ENCODE measurements around the gene ATAD3C. TPM values are rescaled to one million over a fixed set of nuclear protein-coding genes. Genes with fewer than 3 reads are reported as not detected.

The ATAD3C gene
- total RNA-seq, 1 donor from 2014 or later: 1.8 TPM

GRCh38 chr1:1487701-1488100, 38.2 kb downstream of the ATAD3C start:
- H3K27ac Mint-ChIP-seq (ENCODE audit: unreplicated experiment): no peak overlapping the region
- Histone ChIP-seq H3K27ac (ENCODE audit: low read depth, low read length) (no peak overlapping the region), H3K4me1 (ENCODE audit: insufficient read depth, low read length) (no peaks in the 10 kb centered on the region), H2AFZ (ENCODE audit: low read depth, low read length) (no peak overlapping the region), H3K4me2 (ENCODE audit: low read length) (no peak overlapping the region), H3K27me3 (ENCODE audit: insufficient read depth, low read length) (no peaks in the 10 kb centered on the region), H3K9me3 (ENCODE audit: insufficient read depth, low read depth, low read length) (no peaks in the 10 kb centered on the region), H3K79me2 (ENCODE audit: insufficient read depth, low read length) (peaks cover 19% of the 10 kb centered on the region), H3K4me3 (ENCODE audit: insufficient read depth, low read depth, low read length) (no peak overlapping the region), H4K20me1 (ENCODE audit: insufficient read depth, low read length) (peaks cover 17% of the 10 kb centered on the region), H3K9ac (ENCODE audit: low read length) (no peak overlapping the region), H3K36me3 (ENCODE audit: insufficient read depth, low read length) (peaks cover 22% of the 10 kb centered on the region)
- H3K4me1 Mint-ChIP-seq (ENCODE audit: low read depth, unreplicated experiment): no peaks in the 10 kb centered on the region
- no peak for TF ChIP-seq CTCF (IDR thresholded peaks at IDR 0.05; ENCODE audit: insufficient read depth, low read depth, low read length)
- TF ChIP-seq EZH2 (IDR thresholded peaks at IDR 0.05; ENCODE audit: insufficient read depth, low read length): no peak
- no peaks in the 10 kb centered on the region for H3K9me3 Mint-ChIP-seq (ENCODE audit: unreplicated experiment)
- DNase-seq (ENCODE audit: low read depth): no peak
- peaks cover 17% of the 10 kb centered on the region for H3K36me3 Mint-ChIP-seq (ENCODE audit: low read depth, unreplicated experiment)
- FAIRE-seq: no peak
- H3K27me3 Mint-ChIP-seq (ENCODE audit: low read depth, unreplicated experiment): no peaks in the 10 kb centered on the region
- H3K4me3 Mint-ChIP-seq (ENCODE audit: unreplicated experiment): no peak overlapping the region

DNA sequence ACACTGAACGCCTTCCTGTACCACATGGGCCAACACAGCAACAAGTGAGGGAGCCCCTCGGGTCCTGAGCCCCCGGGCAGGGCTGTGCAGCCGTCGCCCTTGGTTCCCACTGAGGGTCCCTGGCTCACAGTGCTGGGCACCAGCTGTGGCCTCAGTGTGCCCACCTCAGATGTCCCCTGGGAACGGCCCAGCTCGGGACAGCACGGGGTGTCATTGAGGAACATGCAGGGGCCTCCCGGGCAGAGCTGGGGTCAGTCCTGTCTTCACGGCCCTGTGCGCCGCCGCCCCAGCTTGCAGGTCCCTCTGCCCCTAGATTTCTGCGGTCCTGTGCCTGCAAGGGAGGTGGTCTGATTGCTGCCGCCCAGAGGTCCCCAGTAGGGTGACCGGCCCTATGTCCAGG, 39.7 kb downstream of the ATAD3C start:
- H3K36me3 ChIP-seq (ENCODE audit: insufficient read depth, low read length): peaks cover 25% of the 10 kb centered on the region
- H3K27me3 Mint-ChIP-seq (ENCODE audit: low read depth, unreplicated experiment): no peaks in the 10 kb centered on the region
- no peaks in the 10 kb centered on the region for H3K4me1 Mint-ChIP-seq (ENCODE audit: low read depth, unreplicated experiment)

More for the DNA sequence above, 39.7 kb downstream of the ATAD3C start:
- DNase-seq (ENCODE audit: low read depth): no peak
- peaks cover 19% of the 10 kb centered on the region for H3K79me2 ChIP-seq (ENCODE audit: insufficient read depth, low read length)
- H3K27ac ChIP-seq (ENCODE audit: low read depth, low read length): no peak overlapping the region
- H3K36me3 Mint-ChIP-seq (ENCODE audit: low read depth, unreplicated experiment): peaks cover 24% of the 10 kb centered on the region
- H2AFZ ChIP-seq (ENCODE audit: low read depth, low read length): no peak overlapping the region
- no peak overlapping the region for H3K9ac ChIP-seq (ENCODE audit: low read length)
- H3K4me3 ChIP-seq (ENCODE audit: insufficient read depth, low read depth, low read length): no peak overlapping the region
- H3K9me3 Mint-ChIP-seq (ENCODE audit: unreplicated experiment): peaks cover 2% of the 10 kb centered on the region
- no peak overlapping the region for H3K4me3 Mint-ChIP-seq (ENCODE audit: unreplicated experiment)
- H4K20me1 ChIP-seq (ENCODE audit: insufficient read depth, low read length): peaks cover 13% of the 10 kb centered on the region
- H3K9me3 ChIP-seq (ENCODE audit: insufficient read depth, low read depth, low read length): no peaks in the 10 kb centered on the region
- H3K4me2 ChIP-seq (ENCODE audit: low read length): no peak overlapping the region
- no peaks in the 10 kb centered on the region for H3K4me1 ChIP-seq (ENCODE audit: insufficient read depth, low read length)
- no peak overlapping the region for H3K27ac Mint-ChIP-seq (ENCODE audit: unreplicated experiment)
- FAIRE-seq: no peak
- TF ChIP-seq CTCF (IDR thresholded peaks at IDR 0.05; ENCODE audit: insufficient read depth, low read depth, low read length): no peak
- TF ChIP-seq EZH2 (IDR thresholded peaks at IDR 0.05; ENCODE audit: insufficient read depth, low read length): no peak
- H3K27me3 ChIP-seq (ENCODE audit: insufficient read depth, low read length): no peaks in the 10 kb centered on the region
